Measurements from ENCODE around the gene TMC7.

TMC7 gene

GRCh38 chr16:18941471-18941870, 42.3 kb upstream of the TMC7 start (continued):
- TF ChIP-seq SP3 (tag by site-specific recombination; IDR thresholded peaks at IDR 0.05): no peak
- TF ChIP-seq TRIM28 (IDR thresholded peaks at IDR 0.05; ENCODE audit: borderline replicate concordance, low read length): no peak
- TF ChIP-seq ZNF292 (tag by site-specific recombination; IDR thresholded peaks at IDR 0.05; ENCODE audit: borderline replicate concordance, low read depth): no peak
- TF ChIP-seq ZNF548 (tag by site-specific recombination; IDR thresholded peaks at IDR 0.05): no peak
- TF ChIP-seq ZNF558 (tag by site-specific recombination; IDR thresholded peaks at IDR 0.05): no peak
- no peak for TF ChIP-seq HOXA7 (CRISPR knock-in tag; IDR thresholded peaks at IDR 0.05; ENCODE audit: borderline replicate concordance)
- no peak for TF ChIP-seq ZFP69B (tag by site-specific recombination; IDR thresholded peaks at IDR 0.05)

GRCh38 chr16:18942061-18942460, 41.7 kb upstream of the TMC7 start:
- no peak overlapping the region for H3K27ac ChIP-seq (ENCODE audit: extremely low read depth, low read depth, low read length)
- 0 out of 2 replicates have a peak, but pooled peaks cover 2% of the 10 kb centered on the region for H3K4me1 ChIP-seq (ENCODE audit: control insufficient read depth, insufficient read depth, low read length)
- H3K36me3 ChIP-seq (ENCODE audit: control insufficient read depth in 2 of 2, insufficient read depth in 1 of 2, low read length in 2 of 2): no peaks in the 10 kb centered on the region
- no peak overlapping the region for H3K4me3 ChIP-seq (ENCODE audit: low read depth, low read length)
- H3K9me3 ChIP-seq (ENCODE audit: control insufficient read depth, insufficient read depth, low read depth, low read length): no peaks in the 10 kb centered on the region
- ChIA-PET POLR2A (no interaction called here), CTCF (interaction anchor here (0.6 to 0.7 kb wide), 2 partner anchors 135 to 1852 kb away, joined by 3 to 5 read pairs; no protein-coding TSS in a partner anchor)
- TF ChIP-seq ZBTB21 (tag by site-specific recombination; IDR thresholded peaks at IDR 0.05) (no peak), KLF1 (tag by site-specific recombination; IDR thresholded peaks at IDR 0.05) (peak; percentile 69), ZNF626 (tag by site-specific recombination; IDR thresholded peaks at IDR 0.05) (no peak), ZNF121 (tag by site-specific recombination; IDR thresholded peaks at IDR 0.05) (peak; percentile 35; the same call in 1 of the 2 replicates)

- Histone ChIP-seq H3K27ac (ENCODE audit: extremely low read depth, low read depth, low read length) (no peak overlapping the region), H3K4me1 (ENCODE audit: control insufficient read depth, insufficient read depth, low read length) (0 out of 2 replicates have a peak, but pooled peaks cover 2% of the 10 kb centered on the region), H3K9me3 (ENCODE audit: control insufficient read depth, insufficient read depth, low read depth, low read length) (no peaks in the 10 kb centered on the region), H3K36me3 (ENCODE audit: control insufficient read depth in 2 of 2, insufficient read depth in 1 of 2, low read length in 2 of 2) (no peaks in the 10 kb centered on the region), H3K4me3 (ENCODE audit: low read depth, low read length) (no peak overlapping the region)
- ChIA-PET CTCF (interaction anchor here (0.6 to 1.2 kb wide), 5 partner anchors 9 to 141 kb away, joined by 3 to 4 read pairs (median 4); partner anchors contain the start of gene SMG1), POLR2A (no interaction called here)
- no peak for TF ChIP-seq ZNF670 (tag by site-specific recombination; IDR thresholded peaks at IDR 0.05; ENCODE audit: low read depth)
- no peak for TF ChIP-seq ZNF510 (tag by site-specific recombination; IDR thresholded peaks at IDR 0.05; ENCODE audit: insufficient replicate concordance)
- TF ChIP-seq ZNF146 (tag by site-specific recombination; IDR thresholded peaks at IDR 0.05): no peak
- no peak for TF ChIP-seq ZNF174 (tag by site-specific recombination; IDR thresholded peaks at IDR 0.05)
- TF ChIP-seq AEBP2 (tag by site-specific recombination; IDR thresholded peaks at IDR 0.05; ENCODE audit: borderline replicate concordance): no peak
- TF ChIP-seq ZNF521 (tag by site-specific recombination; IDR thresholded peaks at IDR 0.05): no peak
- no peak for TF ChIP-seq ZNF280D (tag by site-specific recombination; IDR thresholded peaks at IDR 0.05)
- TF ChIP-seq ZNF621 (tag by site-specific recombination; IDR thresholded peaks at IDR 0.05): no peak
- no peak for TF ChIP-seq ZNF513 (tag by site-specific recombination; IDR thresholded peaks at IDR 0.05)
These were observed 40.3 kb upstream of the TMC7 start for GRCh38 chr16:18943414-18943813.

Measured in HEK293 (cell line).